ENCODE data around the gene GEMIN8.

The GEMIN8 gene

DNA sequence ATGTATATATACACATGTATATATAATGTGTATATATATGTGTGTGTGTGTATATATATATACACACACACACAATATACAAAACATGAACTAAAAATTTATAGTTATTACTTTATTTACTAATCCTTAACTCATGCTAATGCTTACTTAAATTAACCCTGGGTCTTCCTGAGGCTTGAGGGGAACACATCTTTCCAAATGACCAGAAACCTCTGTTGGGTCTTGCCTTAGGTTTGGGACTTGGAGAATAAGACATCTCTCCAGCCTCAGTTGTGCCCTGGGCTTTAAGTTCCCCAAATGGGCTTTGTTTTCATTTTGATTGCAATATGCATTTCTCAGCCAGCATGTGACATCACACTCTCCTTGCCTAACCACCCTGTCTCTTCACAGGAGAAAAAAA is 7.7 kb downstream of the GEMIN8 start:
- no peak for DNase-seq (ENCODE audit: extremely low spot score, insufficient read length, low read depth)
- FAIRE-seq: no peak

- FAIRE-seq (no peak), DNase-seq (ENCODE audit: extremely low spot score, insufficient read length, low read depth) (no peak)
These were observed 12.3 kb downstream of the GEMIN8 start for GRCh38 chrX:14017399-14017798.

- no peak for DNase-seq (ENCODE audit: extremely low spot score, insufficient read length, low read depth)
- FAIRE-seq: peak; percentile 9
These were observed 13.8 kb downstream of the GEMIN8 start for GRCh38 chrX:14015941-14016340.

DNA sequence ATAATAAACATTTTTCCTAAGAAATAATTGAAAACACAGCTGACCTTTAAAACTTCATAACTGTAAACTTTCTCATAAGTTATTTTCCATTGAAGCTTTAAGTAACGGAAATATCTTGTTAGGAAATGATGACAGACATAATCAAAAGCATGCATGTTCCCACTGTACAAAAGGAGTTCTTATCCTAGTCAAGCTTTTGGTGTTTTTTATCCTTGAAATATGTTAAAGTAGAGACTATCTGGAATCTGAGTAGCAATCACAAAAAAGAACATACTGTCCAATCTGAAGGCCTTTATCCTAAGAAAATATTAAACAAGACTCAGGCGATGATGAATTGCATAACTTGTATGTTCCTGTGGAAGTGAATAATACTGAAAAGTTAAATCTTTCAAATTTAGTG is 14.4 kb downstream of the GEMIN8 start:
- no peak for FAIRE-seq
- no peak for DNase-seq (ENCODE audit: extremely low spot score, insufficient read length, low read depth)

DNA sequence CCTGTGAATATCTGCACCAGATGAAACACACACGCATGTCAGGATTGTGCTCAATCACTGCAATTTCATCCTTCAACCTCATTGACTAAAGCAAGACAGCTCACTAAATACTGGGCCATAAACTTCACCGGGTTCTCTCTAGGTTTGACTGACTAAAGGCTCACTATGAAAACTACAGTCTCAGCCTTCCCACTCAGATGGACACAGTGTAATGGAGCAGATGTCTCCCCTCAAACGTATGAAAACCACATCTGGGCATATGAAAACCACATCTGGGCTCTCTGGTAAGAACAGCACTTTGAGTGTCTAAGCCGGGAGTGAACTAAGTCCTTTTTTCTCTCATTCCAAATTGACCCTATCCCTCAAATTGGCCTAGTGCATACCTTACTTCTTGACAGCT is 15.2 kb downstream of the GEMIN8 start:
- no peak for FAIRE-seq
- no peak for DNase-seq (ENCODE audit: extremely low spot score, insufficient read length, low read depth)

- peak; percentile 48 for FAIRE-seq
- no peak for DNase-seq (ENCODE audit: extremely low spot score, insufficient read length, low read depth)
These were observed 16.6 kb downstream of the GEMIN8 start for GRCh38 chrX:14013054-14013453.

DNA sequence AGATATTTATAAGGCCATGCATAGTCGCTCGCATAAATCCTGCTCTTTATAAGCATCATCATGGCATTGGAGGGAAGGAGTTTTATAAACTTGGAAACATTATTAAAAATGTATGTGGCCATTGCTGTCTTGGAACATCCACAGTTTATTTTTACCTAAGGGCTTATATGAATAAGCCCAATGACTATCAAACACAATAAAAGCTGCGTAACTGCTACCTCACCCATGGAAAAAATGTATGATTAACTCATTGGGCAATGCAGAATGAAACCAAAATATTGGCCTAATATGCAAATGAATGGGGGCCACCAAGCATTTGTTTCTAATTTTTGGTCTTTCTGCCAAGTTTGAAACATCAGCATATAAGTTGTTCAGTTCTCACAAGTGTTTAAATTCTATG is 19.1 kb downstream of the GEMIN8 start:
- no peak for FAIRE-seq
- DNase-seq (ENCODE audit: extremely low spot score, insufficient read length, low read depth): no peak

GRCh38 chrX:14006540-14006939 is 23.2 kb downstream of the GEMIN8 start:
- FAIRE-seq (no peak), DNase-seq (ENCODE audit: extremely low spot score, insufficient read length, low read depth) (no peak)

DNA sequence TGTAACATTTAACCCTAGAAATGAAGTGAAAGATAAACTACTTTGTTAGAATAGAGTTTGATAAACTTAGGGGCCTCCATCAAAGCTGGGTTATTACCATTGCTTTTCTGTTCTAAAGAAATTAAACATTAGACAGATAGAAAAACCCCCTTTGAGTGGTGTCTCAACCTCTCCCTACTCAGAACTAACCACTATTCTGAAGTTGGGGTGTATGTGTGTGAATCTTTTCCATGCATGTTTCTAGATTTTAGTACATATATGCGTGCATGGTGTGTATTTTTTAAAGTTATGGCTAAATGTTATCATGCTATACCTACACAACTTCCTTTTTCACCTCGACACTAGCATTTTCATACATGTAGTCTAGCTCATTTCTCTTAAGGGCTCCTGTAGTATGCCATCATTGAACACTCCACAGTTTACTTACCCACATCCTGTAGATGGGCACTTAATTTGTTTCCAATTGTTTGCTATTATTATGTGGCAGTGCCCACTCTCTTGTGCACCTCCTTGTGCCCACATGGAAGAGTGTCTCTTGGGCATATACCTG is 25.7 kb downstream of the GEMIN8 start:
- FAIRE-seq (no peak), DNase-seq (ENCODE audit: extremely low spot score, insufficient read length, low read depth) (no peak)

DNA sequence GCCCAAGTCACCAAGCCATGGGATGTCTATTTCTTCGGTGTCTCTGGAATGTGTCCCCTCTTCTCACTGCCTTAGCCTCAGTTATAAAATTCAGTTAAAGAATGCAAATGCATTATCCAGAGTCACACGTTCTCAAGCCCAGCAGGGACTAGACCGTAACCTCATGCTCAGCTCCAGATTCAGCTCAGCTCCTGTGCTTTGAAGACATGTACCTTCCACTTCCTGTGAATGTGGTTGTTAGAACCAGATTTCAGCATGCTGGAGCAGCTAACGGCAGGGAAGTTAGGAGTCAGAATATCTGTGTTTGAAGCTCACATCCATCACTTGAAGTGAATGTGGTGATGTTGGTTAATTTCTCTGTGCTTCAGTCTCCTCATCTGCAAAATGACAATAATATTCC is 26.7 kb downstream of the GEMIN8 start:
- FAIRE-seq: no peak

DNA sequence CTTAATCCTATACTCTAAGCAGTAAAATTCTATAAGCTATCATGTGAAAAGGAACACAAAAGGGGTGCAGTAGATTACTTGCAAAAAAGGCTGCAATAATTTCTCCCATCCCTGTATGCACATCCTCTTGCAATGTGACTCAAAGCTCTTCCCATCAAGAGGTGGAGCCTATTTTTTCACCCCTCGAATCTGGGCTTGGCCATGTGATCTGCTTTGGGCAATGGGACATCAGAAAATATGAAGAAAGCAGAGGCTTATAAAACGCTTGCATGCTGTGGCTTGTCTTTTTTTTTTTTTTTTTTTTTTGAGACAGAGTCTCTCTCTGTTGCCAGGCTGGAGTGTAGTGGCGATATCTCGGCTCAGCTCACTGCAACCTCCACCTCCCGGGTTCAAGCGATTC is 33.0 kb downstream of the GEMIN8 start:
- DNase-seq (ENCODE audit: extremely low spot score, insufficient read length, low read depth) (no peak), FAIRE-seq (no peak)

More for the DNA sequence above, 26.7 kb downstream of the GEMIN8 start:
- DNase-seq (ENCODE audit: extremely low spot score, insufficient read length, low read depth): no peak

DNA sequence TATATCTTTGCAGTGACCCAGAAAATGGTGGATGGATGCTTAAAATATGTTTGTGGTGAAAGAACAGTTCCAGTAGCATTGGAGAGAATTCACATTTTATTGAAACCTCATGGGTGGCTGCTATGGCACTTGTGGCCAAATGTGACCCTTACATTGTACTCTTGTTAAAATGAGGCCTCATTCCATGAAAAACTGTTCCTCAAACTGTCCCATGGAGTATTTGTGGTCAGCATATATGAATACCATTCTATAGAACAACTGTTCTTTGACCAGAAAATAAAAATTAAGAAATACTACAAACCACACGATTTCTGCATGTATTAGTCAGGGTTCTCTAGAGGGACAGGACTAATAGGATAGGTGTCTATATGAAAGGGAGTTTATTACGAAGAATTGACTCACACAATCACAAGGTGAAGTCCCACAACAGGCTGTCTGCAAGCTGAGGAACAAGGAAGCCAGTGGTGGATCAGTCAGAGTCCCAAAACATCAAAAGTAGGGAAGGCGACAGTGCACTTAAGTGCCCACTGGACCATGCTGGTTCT is 35.1 kb downstream of the GEMIN8 start:
- DNase-seq (ENCODE audit: extremely low spot score, insufficient read length, low read depth) (no peak), FAIRE-seq (no peak)

GRCh38 chrX:13994104-13994503 is 35.6 kb downstream of the GEMIN8 start:
- no peak for FAIRE-seq

GRCh38 chrX:13990126-13990800 is 39.4 kb downstream of the GEMIN8 start:
- DNase-seq (ENCODE audit: extremely low spot score, insufficient read length, low read depth) (no peak), FAIRE-seq (no peak)

More at GRCh38 chrX:13994104-13994503, 35.6 kb downstream of the GEMIN8 start:
- DNase-seq (ENCODE audit: extremely low spot score, insufficient read length, low read depth): no peak

GRCh38 chrX:13985697-13986435 is 43.8 kb downstream of the GEMIN8 start:
- peak; percentile 52 for FAIRE-seq
- no peak for DNase-seq (ENCODE audit: extremely low spot score, insufficient read length, low read depth)

DNA sequence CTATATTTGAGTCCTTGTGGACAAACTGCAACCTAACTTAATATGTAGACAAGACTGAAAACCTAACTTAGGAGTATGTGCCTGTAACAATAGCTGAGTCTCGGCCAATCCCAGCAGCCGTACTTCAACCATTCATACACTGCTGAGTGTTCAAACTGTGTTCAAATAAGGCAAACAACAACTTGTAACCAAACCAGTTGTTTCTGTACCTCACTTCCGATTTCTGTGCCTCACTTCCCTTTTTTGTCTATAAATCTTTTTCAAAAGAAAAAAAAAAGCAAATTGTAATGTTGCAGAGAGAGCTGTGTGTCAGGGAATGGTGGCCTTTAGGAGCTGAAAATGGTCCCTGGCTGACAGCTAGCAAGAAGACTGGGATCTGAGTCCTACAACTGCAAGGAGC is 46.0 kb downstream of the GEMIN8 start:
- FAIRE-seq: peak; percentile 73
- DNase-seq (ENCODE audit: extremely low spot score, insufficient read length, low read depth): no peak

DNA sequence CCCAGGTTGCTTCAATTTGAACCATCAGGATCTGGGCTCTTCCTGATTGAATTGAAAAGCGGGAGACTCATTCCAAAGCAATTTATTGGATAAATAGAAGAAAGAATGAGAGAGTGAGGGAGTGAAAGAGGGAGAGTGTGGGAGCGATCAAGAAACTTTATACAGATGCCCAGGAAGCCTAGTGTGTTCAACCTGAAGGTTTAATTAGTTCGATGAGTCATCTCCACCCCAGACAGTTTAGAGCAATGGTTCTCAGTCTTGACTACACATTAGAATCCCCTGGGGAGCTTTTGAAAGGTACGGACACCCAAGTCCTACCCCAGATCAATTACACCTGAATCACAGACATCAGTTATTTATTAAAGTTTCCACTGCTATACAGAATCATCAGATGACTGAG is 61.5 kb downstream of the GEMIN8 start:
- FAIRE-seq: no peak
- DNase-seq (ENCODE audit: extremely low spot score, insufficient read length, low read depth): no peak

GRCh38 chrX:13967636-13968035 is 62.1 kb downstream of the GEMIN8 start:
- no peak for DNase-seq (ENCODE audit: extremely low spot score, insufficient read length, low read depth)
- no peak for FAIRE-seq

- FAIRE-seq (no peak), DNase-seq (ENCODE audit: extremely low spot score, insufficient read length, low read depth) (no peak)
These were observed 62.9 kb downstream of the GEMIN8 start for GRCh38 chrX:13966793-13967125.

DNA sequence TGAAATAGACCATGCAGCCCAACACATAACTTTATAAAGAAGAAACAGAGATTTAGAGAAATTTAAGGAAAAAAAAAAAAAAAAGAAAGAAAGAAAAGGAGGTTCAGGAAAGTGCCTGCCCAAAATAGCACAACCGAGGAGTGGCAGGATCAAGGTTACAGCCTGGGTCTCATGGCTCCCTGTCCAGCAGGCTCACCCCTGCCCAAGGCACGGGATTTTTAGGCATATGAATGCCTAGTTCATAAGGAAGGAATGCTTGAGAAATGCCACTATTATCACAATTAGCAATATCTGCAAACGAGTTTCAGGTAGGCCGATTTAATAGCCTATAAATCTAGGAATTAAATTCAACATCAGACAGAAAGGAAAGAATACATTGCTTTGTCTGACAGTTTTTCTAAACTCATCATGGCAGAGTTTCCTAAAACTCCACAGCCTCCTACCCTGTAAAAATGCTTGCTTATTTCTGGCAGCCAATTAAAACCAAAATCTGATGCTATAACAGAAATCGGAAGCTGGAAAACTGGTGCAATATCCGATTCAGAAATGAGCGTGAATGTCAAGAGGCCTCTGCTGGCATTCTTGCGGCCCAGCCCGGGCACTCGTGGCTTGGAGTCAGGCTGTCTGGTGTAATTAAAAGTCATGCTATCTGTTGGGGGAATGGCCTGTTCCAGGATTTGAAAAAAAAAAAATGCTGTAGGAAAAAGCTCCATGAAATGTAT is 63.5 kb downstream of the GEMIN8 start:
- FAIRE-seq (no peak), DNase-seq (ENCODE audit: extremely low spot score, insufficient read length, low read depth) (no peak)

- DNase-seq (ENCODE audit: extremely low spot score, insufficient read length, low read depth) (no peak), FAIRE-seq (no peak)
These were observed 64.2 kb downstream of the GEMIN8 start for GRCh38 chrX:13965531-13965930.

Measured in GM18507 (cell line).